IMR-90 (cell line): Measurements from ENCODE around the gene LAMA2. TPM values are rescaled to one million over a fixed set of nuclear protein-coding genes. Genes with fewer than 3 reads are reported as not detected.

Experiments
- ATAC-seq: fragments of 200-7000 bp; cut with Tn5 transposase; 2 replicates; pipeline ENCODE4 v1.9.1; 2020; ENCODE audit warnings: low read depth, mild to moderate bottlenecking, moderate library complexity
- BruUV-seq: library from RNA; stranded (reverse); fragments of 400-500 nt; replicated peaks from 2 replicates; lab custom pipeline; 2021; lab: Mats Ljungman, UMichigan
- CTCF ChIA-PET: fragments of 300-600 bp; formaldehyde crosslinking; extraction: SDS; loops from one replicate; lab custom pipeline; 2021; ENCODE audit warnings: antibody characterized with exemption; lab: Yijun Ruan, JAX
- POLR2A ChIA-PET: fragments of 300-600 bp; sonication (Branson Sonifier 250); formaldehyde crosslinking; loops from one replicate; lab custom pipeline; 2022; ENCODE audit warnings: antibody characterized with exemption; ENCODE audit not compliant: unreplicated experiment; lab: Charles Lee
- DNase-seq: peaks from one replicate; pipeline ENCODE4 v3.0.0; 2013
- H2AFZ ChIP-seq: replicated peaks from 2 replicates; pipeline ENCODE3; 2013; ENCODE audit warnings: low read length, mild to moderate bottlenecking; ENCODE audit not compliant: poor library complexity
- H2AK5ac ChIP-seq: 2 replicates; pipeline ENCODE4 v1.6.1; 2013; ENCODE audit warnings: low read depth, low read length, inconsistent platforms
- H2AK9ac ChIP-seq: replicated peaks from 2 replicates; pipeline ENCODE3; 2013; ENCODE audit warnings: mild to moderate bottlenecking, low read depth, low read length, moderate library complexity; ENCODE audit not compliant: poor library complexity
- H2BK120ac ChIP-seq: 2 replicates; pipeline ENCODE4 v1.6.1; 2013; ENCODE audit warnings: low read depth, low read length, inconsistent platforms
- H2BK15ac ChIP-seq: 3 replicates; pipeline ENCODE4 v1.6.1; 2013; ENCODE audit warnings: low read depth, low read length, inconsistent platforms
- H2BK20ac ChIP-seq: 2 replicates; pipeline ENCODE4 v1.6.1; 2013; ENCODE audit warnings: low read depth, mild to moderate bottlenecking, inconsistent platforms, low read length, moderate library complexity
- H2BK5ac ChIP-seq: 2 replicates; pipeline ENCODE4 v1.6.1; 2013; ENCODE audit warnings: mild to moderate bottlenecking, low read depth, low read length, inconsistent platforms; ENCODE audit not compliant: poor library complexity, severe bottlenecking
- H3K14ac ChIP-seq: replicated peaks from 2 replicates; pipeline ENCODE4 v1.6.1; 2013; ENCODE audit warnings: low read depth, low read length, inconsistent platforms
- H3K18ac ChIP-seq: 2 replicates; pipeline ENCODE4 v1.6.1; 2013; ENCODE audit warnings: low read depth, low read length, control low read depth
- H3K23ac ChIP-seq: 2 replicates; pipeline ENCODE4 v1.6.1; 2013; ENCODE audit warnings: low read depth, low read length, inconsistent platforms
- H3K27ac ChIP-seq: 2 replicates; pipeline ENCODE4 v1.5.1; 2013; ENCODE audit warnings: mild to moderate bottlenecking, control low read depth, low read length; ENCODE audit not compliant: insufficient read depth
- H3K27me3 ChIP-seq: 2 replicates; pipeline ENCODE4 v1.6.1; 2013; ENCODE audit warnings: low read length; ENCODE audit not compliant: control insufficient read depth, insufficient read depth
- H3K36me3 ChIP-seq: 2 replicates; pipeline ENCODE4 v1.6.1; 2013; ENCODE audit warnings: low read length, mixed read lengths; ENCODE audit not compliant: control insufficient read depth, insufficient read depth
- H3K4ac ChIP-seq: 2 replicates; pipeline ENCODE4 v1.6.1; 2013; ENCODE audit warnings: low read depth, low read length, inconsistent platforms
- H3K4me1 ChIP-seq: 2 replicates; pipeline ENCODE4 v1.6.1; 2013; ENCODE audit warnings: low read length, mixed read lengths; ENCODE audit not compliant: control insufficient read depth, insufficient read depth
- H3K4me2 ChIP-seq: 2 replicates; pipeline ENCODE4 v1.6.1; 2013; ENCODE audit warnings: low read depth, mild to moderate bottlenecking, control low read depth, low read length, moderate library complexity
- H3K4me3 ChIP-seq: 2 replicates; pipeline ENCODE4 v1.5.1; 2013; ENCODE audit warnings: low read depth, mild to moderate bottlenecking, control low read depth, low read length, moderate library complexity; ENCODE audit not compliant: insufficient read depth
- H3K56ac ChIP-seq: 2 replicates; pipeline ENCODE4 v1.6.1; 2013; ENCODE audit warnings: low read length, inconsistent platforms; ENCODE audit not compliant: insufficient read depth; ENCODE audit errors: extremely low read depth
- H3K79me1 ChIP-seq, 2 experiments: 2 replicates each; pipeline ENCODE4 v1.6.1; 2013; ENCODE audit warnings: low read length in 2 of 2, inconsistent platforms in 1 of 2, low read depth in 1 of 2
- H3K9ac ChIP-seq: 2 replicates; pipeline ENCODE4 v1.6.1; 2013; ENCODE audit warnings: low read depth, low read length, control low read depth
- H3K9me1 ChIP-seq: 2 replicates; pipeline ENCODE4 v1.6.1; 2013; ENCODE audit warnings: low read length, inconsistent platforms; ENCODE audit not compliant: insufficient read depth
- H3K9me3 ChIP-seq: 2 replicates; pipeline ENCODE4 v1.6.1; 2013; ENCODE audit warnings: low read length; ENCODE audit not compliant: control insufficient read depth, insufficient read depth
- H4K20me1 ChIP-seq: 2 replicates; pipeline ENCODE4 v1.6.1; 2013; ENCODE audit warnings: low read length, inconsistent platforms; ENCODE audit not compliant: insufficient read depth
- H4K5ac ChIP-seq: 2 replicates; pipeline ENCODE4 v1.6.1; 2013; ENCODE audit warnings: mild to moderate bottlenecking, low read depth, low read length, control low read depth
- H4K8ac ChIP-seq, 2 experiments: 2 replicates each; pipeline ENCODE4 v1.6.1; 2013; ENCODE audit warnings: low read depth in 2 of 2, low read length in 2 of 2, control low read depth in 1 of 2, inconsistent platforms in 1 of 2
- H4K91ac ChIP-seq: 2 replicates; pipeline ENCODE4 v1.6.1; 2013; ENCODE audit warnings: low read depth, low read length, inconsistent platforms; ENCODE audit not compliant: insufficient read depth
- BHLHE40 ChIP-seq: fragments of 150-350 bp; IDR thresholded peaks from 2 replicates; pipeline ENCODE4 v1.6.1; 2016; ENCODE audit warnings: mild to moderate bottlenecking, low read depth, low read length
- FOS ChIP-seq: fragments of 150-350 bp; IDR thresholded peaks from 2 replicates; pipeline ENCODE4 v1.6.1; 2016; ENCODE audit warnings: low read depth, low read length
- MAFK ChIP-seq: IDR thresholded peaks from 2 replicates; pipeline ENCODE4 v1.6.1; 2012; ENCODE audit warnings: low read depth, low read length, improper control_type of control experiment
- MAZ ChIP-seq: IDR thresholded peaks from 2 replicates; pipeline ENCODE4 v1.6.1; 2012; ENCODE audit warnings: low read depth, mild to moderate bottlenecking, low read length, improper control_type of control experiment, moderate library complexity, borderline replicate concordance
- MXI1 ChIP-seq: IDR thresholded peaks from 2 replicates; pipeline ENCODE4 v1.6.1; 2012; ENCODE audit warnings: low read depth, mild to moderate bottlenecking, low read length, moderate library complexity, borderline replicate concordance
- NFE2L2 ChIP-seq: fragments of 150-350 bp; IDR thresholded peaks from 2 replicates; pipeline ENCODE4 v1.6.1; 2016; ENCODE audit warnings: low read depth, mild to moderate bottlenecking, low read length
- POLR2A ChIP-seq: IDR thresholded peaks from 2 replicates; pipeline ENCODE4 v1.6.1; 2012; ENCODE audit warnings: mild to moderate bottlenecking, low read depth, low read length
- RAD21 ChIP-seq: IDR thresholded peaks from 2 replicates; pipeline ENCODE4 v1.6.1; 2012; ENCODE audit warnings: low read length, improper control_type of control experiment
- RCOR1 ChIP-seq: IDR thresholded peaks from 2 replicates; pipeline ENCODE4 v1.6.1; 2012; ENCODE audit warnings: mild to moderate bottlenecking, low read length, improper control_type of control experiment; ENCODE audit not compliant: insufficient replicate concordance
- RFX5 ChIP-seq: IDR thresholded peaks from 2 replicates; pipeline ENCODE4 v1.8.0; 2012; ENCODE audit warnings: low read depth, mild to moderate bottlenecking, low read length, moderate library complexity
- SMC3 ChIP-seq: fragments of 150-350 bp; IDR thresholded peaks from 2 replicates; pipeline ENCODE4 v1.6.1; 2016; ENCODE audit warnings: low read depth, mild to moderate bottlenecking, antibody characterized with exemption, low read length, moderate library complexity
- USF2 ChIP-seq: fragments of 150-350 bp; IDR thresholded peaks from 2 replicates; pipeline ENCODE4 v1.6.1; 2017; ENCODE audit warnings: mild to moderate bottlenecking, antibody characterized with exemption, low read length, low read depth
- WGBS, 2 experiments: methylation state at CpG; one replicate each; pipeline versions ENCODE4 v1.1.5 to v1.1.7; 2013; ENCODE audit warnings: missing lambda C conversion rate in 2 of 2; ENCODE audit not compliant: insufficient read length in 1 of 2; ENCODE audit errors: extremely low coverage in 2 of 2; 5-methylcytosine and 5-hydroxymethylcytosine counted together
- dilution Hi-C: fragments of 300-500 bp; cut with HindIII; formaldehyde crosslinking; loops from one replicate; pipeline ENCODE4 v1.14.3; 2018; ENCODE audit warnings: low sequenced_read_pairs; ENCODE audit not compliant: unreplicated experiment
- in situ Hi-C: fragments of 300-500 bp; cut with MboI; formaldehyde crosslinking; loops from 3 replicates; pipeline ENCODE4 v1.14.3; 2019; ENCODE audit warnings: low sequenced_read_pairs, inconsistent platforms, mixed read lengths
- intact Hi-C: fragments of 100-400 bp; cut with micrococcal nuclease; formaldehyde crosslinking; loops from 2 replicates; pipeline ENCODE4 v1.10.0; 2022
- polyA plus RNA-seq, 3 experiments: library from polyadenylated mRNA; depleted of rRNA; stranded (reverse); fragments of >200 nt; gene quantifications; 2 replicates each; pipeline ENCODE4 v1.2.3, GENCODE V29; 2012; ENCODE audit warnings: low replicate concordance in 1 of 3
- total RNA-seq: library from RNA; depleted of rRNA; stranded (reverse); fragments of >200 nt; gene quantifications from 2 replicates; pipeline ENCODE4 v1.2.3, GENCODE V29; 2012
- TF ChIP-seq, protein P1 (sequence below): fragments of 150-350 bp; IDR thresholded peaks from 2 replicates; pipeline ENCODE4 v1.6.1; 2016; ENCODE audit warnings: low read depth, mild to moderate bottlenecking, low read length, moderate library complexity, borderline replicate concordance

LAMA2 gene
- total and polyA plus RNA-seq, 2 of the 4 experiments (the other 2 are of a cell fraction), result 9.9 to 13.3 TPM

DNA sequence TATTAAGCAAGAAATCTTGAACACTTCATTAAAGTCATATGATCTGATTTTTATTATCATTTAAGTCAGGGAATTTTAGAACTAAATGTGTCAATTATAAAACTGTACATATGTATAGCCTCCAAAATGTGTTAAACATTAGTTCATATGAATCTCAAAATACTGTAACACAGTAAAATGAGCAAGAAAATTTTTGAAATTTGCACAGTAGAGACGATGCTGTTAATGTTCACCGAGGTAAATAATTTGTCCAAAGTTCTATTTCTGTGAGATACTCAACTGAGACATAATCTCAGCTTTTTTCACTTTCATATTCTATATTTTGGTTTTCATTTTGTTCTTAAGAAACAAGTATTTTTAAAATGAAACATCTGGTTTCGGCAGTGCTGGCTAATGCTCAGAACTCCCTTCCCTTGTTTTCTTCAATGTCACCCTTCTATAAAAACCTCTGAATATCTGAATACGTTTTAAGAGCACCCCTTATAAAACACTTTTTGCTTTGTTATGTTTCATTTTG, 353.1 kb downstream of the LAMA2 start:
- no peak overlapping the region for H3K14ac ChIP-seq
- H4K91ac ChIP-seq, result no peak overlapping the region
- in situ Hi-C loops (no loop called here), dilution Hi-C loops (no loop called here), intact Hi-C loops (no loop called here)
- TF ChIP-seq MAFK (no peak), BHLHE40 (no peak), USF2 (no peak), FOS (no peak), RAD21 (no peak), MAZ (no peak), SMC3 (no peak), NFE2L2 (no peak), RFX5 (no peak), MXI1 (no peak), POLR2A (no peak), RCOR1 (no peak)
- TF ChIP-seq, protein P1, sequence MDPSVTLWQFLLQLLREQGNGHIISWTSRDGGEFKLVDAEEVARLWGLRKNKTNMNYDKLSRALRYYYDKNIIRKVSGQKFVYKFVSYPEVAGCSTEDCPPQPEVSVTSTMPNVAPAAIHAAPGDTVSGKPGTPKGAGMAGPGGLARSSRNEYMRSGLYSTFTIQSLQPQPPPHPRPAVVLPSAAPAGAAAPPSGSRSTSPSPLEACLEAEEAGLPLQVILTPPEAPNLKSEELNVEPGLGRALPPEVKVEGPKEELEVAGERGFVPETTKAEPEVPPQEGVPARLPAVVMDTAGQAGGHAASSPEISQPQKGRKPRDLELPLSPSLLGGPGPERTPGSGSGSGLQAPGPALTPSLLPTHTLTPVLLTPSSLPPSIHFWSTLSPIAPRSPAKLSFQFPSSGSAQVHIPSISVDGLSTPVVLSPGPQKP, result no peak
- no peaks in the 10 kb centered on the region for H3K79me1 ChIP-seq
- WGBS, 2 experiments, result no CpG with 5 or more reads among the region's 4 CpGs
- no peak overlapping the region for H3K27ac ChIP-seq
- H2AK5ac ChIP-seq, result no peak overlapping the region
- no peak overlapping the region for H3K23ac ChIP-seq
- no peaks in the 10 kb centered on the region for H3K36me3 ChIP-seq
- DNase-seq (no peak), ATAC-seq (no peak)
- no peaks in the 10 kb centered on the region for H3K4me1 ChIP-seq
- no peak overlapping the region for H2BK120ac ChIP-seq
- no peak overlapping the region for H2AK9ac ChIP-seq
- no peak overlapping the region for H3K4me2 ChIP-seq
- H3K27me3 ChIP-seq, result no peaks in the 10 kb centered on the region
- H3K9me1 ChIP-seq, result no peaks in the 10 kb centered on the region
- no peak overlapping the region for H2AFZ ChIP-seq
- H3K9me3 ChIP-seq, result no peaks in the 10 kb centered on the region
- no peak overlapping the region for H4K8ac ChIP-seq
- H3K18ac ChIP-seq, result no peak overlapping the region
- no peak overlapping the region for H4K5ac ChIP-seq
- H3K9ac ChIP-seq, result no peak overlapping the region
- no peaks in the 10 kb centered on the region for H4K20me1 ChIP-seq
- H3K56ac ChIP-seq, result no peak overlapping the region
- no peak overlapping the region for H3K4me3 ChIP-seq
- no peak overlapping the region for H3K4ac ChIP-seq
- H2BK20ac ChIP-seq, result no peak overlapping the region
- ChIA-PET CTCF (no interaction called here), POLR2A (no interaction called here)
- no peak overlapping the region for H2BK5ac ChIP-seq
- H2BK15ac ChIP-seq, result no peak overlapping the region
- no TSS peak for BruUV-seq
